Spinal cord (tissue), 10 donors: ENCODE results near the gene CDH5. TPM values are rescaled to one million over a fixed set of nuclear protein-coding genes. Genes with fewer than 3 reads are reported as not detected.

Experiments used
- DNase-seq, 6 donors: peaks; one replicate each; pipeline versions ENCODE4 v3.0.0 to v3.0.0-alpha.2; 2013 to 2015; ENCODE audit warnings: low spot score in 6 of 6, low read depth in 4 of 6
- H3K27ac ChIP-seq: one replicate; pipeline ENCODE4 v1.5.1; 2013; ENCODE audit warnings: low read depth, low read length, control low read depth
- H3K27me3 ChIP-seq: one replicate; pipeline ENCODE4 v1.6.1; 2013; ENCODE audit warnings: low read length; ENCODE audit not compliant: control insufficient read depth, insufficient read depth
- H3K36me3 ChIP-seq: one replicate; pipeline ENCODE4 v1.6.1; 2013; ENCODE audit warnings: low read length; ENCODE audit not compliant: control insufficient read depth, insufficient read depth
- H3K4me1 ChIP-seq: one replicate; pipeline ENCODE4 v1.6.1; 2013; ENCODE audit warnings: low read length; ENCODE audit not compliant: control insufficient read depth, insufficient read depth
- H3K4me3 ChIP-seq: one replicate; pipeline ENCODE4 v1.5.1; 2013; ENCODE audit warnings: low read depth, low read length, control low read depth
- H3K9me3 ChIP-seq: one replicate; pipeline ENCODE4 v1.6.1; 2013; ENCODE audit warnings: low read length; ENCODE audit not compliant: control insufficient read depth, insufficient read depth
- WGBS: methylation state at CpG from one replicate; pipeline ENCODE4 v1.1.5; 2013; ENCODE audit warnings: missing lambda C conversion rate; ENCODE audit not compliant: insufficient coverage; 5-methylcytosine and 5-hydroxymethylcytosine counted together
- polyA plus RNA-seq, 2 donors: library from polyadenylated mRNA; unstranded; fragments of 120-200 nt; gene quantifications; one replicate each; pipeline ENCODE4 v1.2.1, GENCODE V29; 2013; ENCODE audit not compliant: insufficient read length in 2 of 2
- total RNA-seq, 2 donors: library from RNA; depleted of rRNA in 1 of 2; stranded (reverse); fragments of 120-200 nt in 1 of 2; fragments of >200 nt in 1 of 2; gene quantifications; one replicate each; pipeline versions ENCODE4 v1.2.3 to v1.2.4, GENCODE V29; 2013 to 2014
- donor health status: healthy.

CDH5 gene
- total and polyA plus RNA-seq, 4 donors: 23.5 to 78.3 (median 35.3) TPM

GRCh38 chr16:66409156-66409555 is 42.7 kb downstream of the CDH5 start:
- Histone ChIP-seq H3K27me3 (no peaks in the 10 kb centered on the region), H3K9me3 (no peaks in the 10 kb centered on the region), H3K4me1 (peaks cover 8% of the 10 kb centered on the region), H3K4me3 (no peak overlapping the region), H3K27ac (no peak overlapping the region), H3K36me3 (no peaks in the 10 kb centered on the region)
- DNase-seq: no peak
- WGBS: no CpG with 5 or more reads among the region's 5 CpGs

GRCh38 chr16:66412182-66412581 is 45.7 kb downstream of the CDH5 start:
- Histone ChIP-seq H3K27me3 (no peaks in the 10 kb centered on the region), H3K9me3 (no peaks in the 10 kb centered on the region), H3K36me3 (no peaks in the 10 kb centered on the region), H3K4me3 (no peak overlapping the region), H3K4me1 (no peaks in the 10 kb centered on the region), H3K27ac (no peak overlapping the region)
- DNase-seq: no peak

GRCh38 chr16:66414891-66415290 is 48.4 kb downstream of the CDH5 start:
- no peaks in the 10 kb centered on the region for H3K36me3 ChIP-seq
- no peaks in the 10 kb centered on the region for H3K4me1 ChIP-seq
- no peaks in the 10 kb centered on the region for H3K27me3 ChIP-seq
- H3K4me3 ChIP-seq: no peak overlapping the region
- DNase-seq: no peak
- no peak overlapping the region for H3K27ac ChIP-seq
- H3K9me3 ChIP-seq: no peaks in the 10 kb centered on the region
- WGBS: no CpG with 5 or more reads among the region's 1 CpG

GRCh38 chr16:66416136-66416535 is 49.6 kb downstream of the CDH5 start:
- Histone ChIP-seq H3K27me3 (no peaks in the 10 kb centered on the region), H3K9me3 (no peaks in the 10 kb centered on the region), H3K4me1 (no peaks in the 10 kb centered on the region), H3K4me3 (no peak overlapping the region), H3K36me3 (no peaks in the 10 kb centered on the region), H3K27ac (no peak overlapping the region)
- DNase-seq: no peak
- no CpG with 5 or more reads among the region's 1 CpG for WGBS

GRCh38 chr16:66416939-66417700 is 50.6 kb downstream of the CDH5 start:
- no peak for DNase-seq
- Histone ChIP-seq H3K9me3 (no peaks in the 10 kb centered on the region), H3K27me3 (no peaks in the 10 kb centered on the region), H3K4me1 (no peaks in the 10 kb centered on the region), H3K4me3 (no peak overlapping the region), H3K36me3 (no peaks in the 10 kb centered on the region), H3K27ac (no peak overlapping the region)
- 88% methylated on average over 5 of the region's 9 CpGs for WGBS

- H3K4me1 ChIP-seq: no peaks in the 10 kb centered on the region
- no peaks in the 10 kb centered on the region for H3K36me3 ChIP-seq
- no peak overlapping the region for H3K27ac ChIP-seq
- DNase-seq: no peak
- H3K27me3 ChIP-seq: no peaks in the 10 kb centered on the region
- no peak overlapping the region for H3K4me3 ChIP-seq
- no peaks in the 10 kb centered on the region for H3K9me3 ChIP-seq
- 85% methylated on average over 9 of the region's 9 CpGs for WGBS
These were observed 51.9 kb downstream of the CDH5 start for GRCh38 chr16:66418165-66418962.

- no peak for DNase-seq
These were observed 53.0 kb downstream of the CDH5 start for GRCh38 chr16:66419527-66419926.

GRCh38 chr16:66420396-66420795 is 53.9 kb downstream of the CDH5 start:
- Histone ChIP-seq H3K27ac (no peak overlapping the region), H3K9me3 (no peaks in the 10 kb centered on the region), H3K36me3 (no peaks in the 10 kb centered on the region), H3K27me3 (peaks cover 13% of the 10 kb centered on the region), H3K4me1 (no peaks in the 10 kb centered on the region), H3K4me3 (no peak overlapping the region)
- DNase-seq: no peak
- WGBS: no CpG with 5 or more reads among the region's 1 CpG

More at GRCh38 chr16:66419527-66419926, 53.0 kb downstream of the CDH5 start:
- H3K4me3 ChIP-seq: no peak overlapping the region
- no peaks in the 10 kb centered on the region for H3K4me1 ChIP-seq
- peaks cover 5% of the 10 kb centered on the region for H3K27me3 ChIP-seq
- no peaks in the 10 kb centered on the region for H3K9me3 ChIP-seq
- H3K36me3 ChIP-seq: no peaks in the 10 kb centered on the region
- no peak overlapping the region for H3K27ac ChIP-seq
- 0% methylated on average over 1 of the region's 3 CpGs for WGBS

GRCh38 chr16:66421891-66422290 is 55.4 kb downstream of the CDH5 start:
- Histone ChIP-seq H3K9me3 (no peaks in the 10 kb centered on the region), H3K36me3 (no peaks in the 10 kb centered on the region), H3K27ac (no peak overlapping the region), H3K4me3 (no peak overlapping the region), H3K4me1 (peaks cover 11% of the 10 kb centered on the region), H3K27me3 (peaks cover 25% of the 10 kb centered on the region)
- no peak for DNase-seq
- 81% methylated on average over 2 of the region's 6 CpGs for WGBS

- H3K27me3 ChIP-seq: peaks cover 25% of the 10 kb centered on the region
- no peaks in the 10 kb centered on the region for H3K9me3 ChIP-seq
- 100% methylated on average over 1 of the region's 2 CpGs for WGBS
- no peak overlapping the region for H3K4me3 ChIP-seq
- no peaks in the 10 kb centered on the region for H3K36me3 ChIP-seq
- no peak for DNase-seq
- peaks cover 11% of the 10 kb centered on the region for H3K4me1 ChIP-seq
- no peak overlapping the region for H3K27ac ChIP-seq
These were observed 55.9 kb downstream of the CDH5 start for GRCh38 chr16:66422366-66422765.
